ENCODE data around the gene BRD1. TPM values are rescaled to one million over a fixed set of nuclear protein-coding genes. Genes with fewer than 3 reads are reported as not detected.

BRD1 gene
- total RNA-seq, 1 donor from 2014 or later: 27.7 TPM

DNA sequence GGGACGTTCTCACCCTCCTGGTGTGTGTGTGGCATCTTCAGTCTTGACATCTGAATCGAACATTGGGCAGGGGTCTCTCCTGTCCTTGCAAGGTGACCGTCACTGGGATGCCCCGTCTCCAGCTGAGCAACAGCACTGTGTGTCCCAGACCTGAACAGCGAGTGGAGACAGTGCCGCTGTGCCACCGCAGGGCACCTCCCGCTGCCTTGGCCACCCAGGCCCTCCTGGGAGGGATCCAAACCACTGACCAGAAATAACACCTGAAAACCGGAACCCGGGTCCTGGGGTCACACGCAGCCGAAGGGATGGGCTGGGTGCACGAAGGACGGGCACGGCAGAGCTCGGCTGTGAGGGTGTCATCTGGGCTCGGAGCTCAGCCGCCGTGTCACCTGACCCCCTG, 102.2 kb downstream of the BRD1 start:
- Mint-ChIP-seq H3K36me3 (ENCODE audit: low read depth) (no peaks in the 10 kb centered on the region), H3K4me3 (ENCODE audit: unreplicated experiment) (no peak overlapping the region), H3K9me3 (ENCODE audit: low read depth) (no peaks in the 10 kb centered on the region), H3K27me3 (ENCODE audit: low read depth) (peaks cover 65% of the 10 kb centered on the region), H3K27ac (ENCODE audit: unreplicated experiment) (no peak overlapping the region), H3K4me1 (ENCODE audit: low read depth) (no peaks in the 10 kb centered on the region)
- TF ChIP-seq CTCF (IDR thresholded peaks at IDR 0.05): no peak
- peak; percentile 82 for DNase-seq (ENCODE audit: low spot score)

GRCh38 chr22:49724893-49725489, 102.7 kb downstream of the BRD1 start:
- no peak overlapping the region for H3K4me3 Mint-ChIP-seq (ENCODE audit: unreplicated experiment)
- H3K27me3 Mint-ChIP-seq (ENCODE audit: low read depth): peaks cover 62% of the 10 kb centered on the region
- H3K36me3 Mint-ChIP-seq (ENCODE audit: low read depth): no peaks in the 10 kb centered on the region
- TF ChIP-seq CTCF (IDR thresholded peaks at IDR 0.05): peak; percentile 81
- peak; percentile 83 for DNase-seq (ENCODE audit: low spot score)
- H3K4me1 Mint-ChIP-seq (ENCODE audit: low read depth): no peaks in the 10 kb centered on the region
- no peak overlapping the region for H3K27ac Mint-ChIP-seq (ENCODE audit: unreplicated experiment)
- H3K9me3 Mint-ChIP-seq (ENCODE audit: low read depth): no peaks in the 10 kb centered on the region

DNA sequence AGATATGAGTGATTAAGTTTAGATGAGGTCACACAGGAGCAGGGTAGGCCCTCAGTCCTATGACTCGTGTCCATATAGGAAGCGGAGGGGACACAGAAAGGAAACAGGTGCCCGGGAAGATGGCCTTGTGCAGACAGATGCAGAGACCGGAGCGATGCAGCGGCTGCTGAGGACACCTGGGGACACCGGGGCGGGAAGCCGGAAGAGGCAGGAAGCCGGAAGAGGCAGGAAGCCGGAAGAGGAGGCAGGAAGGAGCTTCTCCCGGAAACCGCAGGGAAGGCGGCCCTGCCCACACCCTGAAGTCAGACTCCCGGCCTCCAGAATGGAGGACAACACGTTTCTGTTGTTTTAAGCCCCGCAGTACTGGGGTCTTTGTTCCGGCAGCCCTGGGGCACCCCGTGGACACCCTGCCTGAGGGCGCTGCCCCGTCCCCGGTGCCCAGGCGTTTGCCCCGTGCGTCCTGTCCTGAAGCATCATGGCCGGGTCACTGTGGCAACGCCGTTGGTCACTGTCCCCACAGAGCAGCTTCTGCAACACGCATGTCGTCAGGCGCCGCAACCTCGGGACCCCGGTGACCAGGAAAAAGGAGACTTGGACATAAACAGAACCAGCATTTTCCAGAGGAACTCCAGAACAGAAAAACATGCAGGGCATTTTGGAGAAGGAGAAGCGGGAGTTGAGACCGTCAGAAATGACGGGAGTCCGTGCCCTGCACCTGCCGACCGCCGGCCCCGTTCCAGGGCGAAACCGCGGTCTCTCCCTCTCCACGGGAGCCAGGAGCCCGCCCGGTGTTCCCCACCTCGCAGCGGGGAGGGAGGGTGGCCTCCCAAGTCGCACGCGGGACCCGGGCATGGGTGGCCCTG, 103.4 kb downstream of the BRD1 start:
- Mint-ChIP-seq H3K27ac (ENCODE audit: unreplicated experiment) (no peak overlapping the region), H3K27me3 (ENCODE audit: low read depth) (peaks cover 61% of the 10 kb centered on the region), H3K9me3 (ENCODE audit: low read depth) (no peaks in the 10 kb centered on the region), H3K4me1 (ENCODE audit: low read depth) (no peaks in the 10 kb centered on the region), H3K4me3 (ENCODE audit: unreplicated experiment) (no peak overlapping the region), H3K36me3 (ENCODE audit: low read depth) (no peaks in the 10 kb centered on the region)
- no peak for TF ChIP-seq CTCF (IDR thresholded peaks at IDR 0.05)
- peak; percentile 90 for DNase-seq (ENCODE audit: low spot score)

DNA sequence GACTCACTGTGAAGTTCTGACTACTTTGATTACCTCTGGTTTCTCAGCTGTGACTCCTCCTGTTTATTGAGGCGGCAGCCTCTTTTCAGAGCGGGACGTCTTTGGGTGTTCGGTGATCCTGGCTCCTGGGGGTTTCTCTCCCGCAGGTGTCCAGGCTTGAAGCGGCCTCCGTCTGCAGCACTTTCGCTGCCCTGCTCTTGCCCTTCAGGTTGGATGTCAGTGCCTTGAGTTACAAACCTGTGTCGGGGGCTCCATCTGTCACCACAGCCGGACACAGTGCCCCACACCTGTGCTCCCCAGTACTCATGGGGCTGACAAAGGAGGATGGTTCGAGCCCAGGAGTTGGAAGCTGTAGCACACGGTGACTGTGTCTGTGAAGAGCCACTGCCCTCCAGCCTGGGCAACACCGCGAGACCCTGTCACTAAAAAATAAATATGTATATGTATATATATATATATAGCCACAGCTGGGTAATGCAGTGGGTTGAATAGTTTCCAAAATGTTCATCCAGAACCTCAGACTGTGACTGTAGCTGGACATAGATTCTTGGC, 104.1 kb downstream of the BRD1 start:
- TF ChIP-seq CTCF (IDR thresholded peaks at IDR 0.05): no peak
- H3K4me1 Mint-ChIP-seq (ENCODE audit: low read depth): no peaks in the 10 kb centered on the region
- H3K27ac Mint-ChIP-seq (ENCODE audit: unreplicated experiment): no peak overlapping the region
- peaks cover 63% of the 10 kb centered on the region for H3K27me3 Mint-ChIP-seq (ENCODE audit: low read depth)
- no peak overlapping the region for H3K4me3 Mint-ChIP-seq (ENCODE audit: unreplicated experiment)
- DNase-seq (ENCODE audit: low spot score): peak; percentile 51
- no peaks in the 10 kb centered on the region for H3K36me3 Mint-ChIP-seq (ENCODE audit: low read depth)
- H3K9me3 Mint-ChIP-seq (ENCODE audit: low read depth): no peaks in the 10 kb centered on the region

Other genes starting within 250 kb of the BRD1 start
- gene ZBED4, start 26.0 kb upstream of the BRD1 start, total RNA-seq: 15.3 to 17.6 TPM (median 17.6 TPM) in 3 replicates
- gene ALG12, start 90.6 kb upstream of the BRD1 start, total RNA-seq: 18.7 to 27.3 TPM (median 20.6 TPM) in 3 replicates
- 44.3 to 117 TPM (median 49.9 TPM) in 3 replicates for gene CRELD2, start 90.8 kb upstream of the BRD1 start, total RNA-seq
- gene PIM3, start 132.9 kb upstream of the BRD1 start, total RNA-seq: 12.0 to 18.2 TPM (median 16.8 TPM) in 3 replicates
- gene IL17REL, start 184.9 kb upstream of the BRD1 start, total RNA-seq: 0.17 to 0.23 TPM in 2 of 3 replicates, not detected in the other
- not detected in 3 replicates for gene TTLL8, start 230.4 kb upstream of the BRD1 start, total RNA-seq

Data from chondrocyte (in vitro differentiated cells).